Breast epithelium (tissue), 4 donors: ENCODE results near the gene DNAAF8. TPM values are rescaled to one million over a fixed set of nuclear protein-coding genes. Genes with fewer than 3 reads are reported as not detected.
"Not testable (repeated sequence)": the region's sequence is repeated elsewhere in the genome, so short reads cannot be mapped to it uniquely, and the experiment has no call there.

Experiments used
- DNase-seq, 2 donors: peaks; one replicate each; pipeline ENCODE4 v3.0.0-alpha.2; 2019; ENCODE audit warnings: low spot score in 2 of 2
- H3K27ac ChIP-seq, 2 donors: fragments of 200-600 bp; sonication (generic) in 1 of 2; one replicate each; pipeline ENCODE4 v1.5.1; 2016 to 2019; ENCODE audit warnings: mild to moderate bottlenecking in 1 of 2
- H3K27me3 ChIP-seq, 2 donors: fragments of 200-600 bp; sonication (generic) in 1 of 2; one replicate each; pipeline versions ENCODE4 v1.5.1 to v1.6.0; 2017 to 2019; ENCODE audit warnings: control low read depth in 1 of 2, mild to moderate bottlenecking in 1 of 2
- H3K36me3 ChIP-seq: fragments of 200-600 bp; one replicate; pipeline ENCODE4 v1.5.1; 2019
- H3K4me1 ChIP-seq, 2 donors: fragments of 200-600 bp; sonication (generic); one replicate each; pipeline ENCODE4 v1.5.1; 2016 to 2019; ENCODE audit warnings: control low read depth in 1 of 2
- H3K4me3 ChIP-seq, 3 donors: fragments of 200-600 bp; sonication (generic); 1 replicate in 2 of 3; 2 replicates in 1 of 3; pipeline ENCODE4 v1.5.1; 2016 to 2019; ENCODE audit warnings: mild to moderate bottlenecking in 3 of 3, moderate library complexity in 2 of 3
- H3K9me3 ChIP-seq, 2 donors: fragments of 200-600 bp; sonication (generic) in 1 of 2; one replicate each; pipeline ENCODE4 v1.5.1; 2016 to 2019; ENCODE audit warnings: control low read depth in 1 of 2
- CTCF ChIP-seq, 3 donors: fragments of 450-650 bp; IDR thresholded peaks; one replicate each; pipeline ENCODE4 v1.5.1; 2016 to 2017; ENCODE audit warnings: antibody characterized with exemption in 3 of 3, mild to moderate bottlenecking in 3 of 3, moderate library complexity in 3 of 3
- POLR2A ChIP-seq: fragments of 450-650 bp; IDR thresholded peaks from one replicate; pipeline ENCODE4 v1.6.1; 2016; ENCODE audit warnings: antibody characterized with exemption, mild to moderate bottlenecking, moderate library complexity
- POLR2AphosphoS5 ChIP-seq, 3 donors: sonication (generic); formaldehyde crosslinking; IDR thresholded peaks; one replicate each; pipeline ENCODE4 v1.6.1; 2017; ENCODE audit warnings: antibody characterized with exemption in 3 of 3
- intact Hi-C: fragments of 100-400 bp; cut with DNase I; formaldehyde crosslinking; loops from one replicate; pipeline ENCODE4 v1.15.1; 2023; ENCODE audit warnings: low total_unique reads
- total RNA-seq, 3 donors: library from RNA; depleted of rRNA; stranded (reverse); fragments of >200 nt; gene quantifications; one replicate each; pipeline ENCODE4 v1.1.0, GENCODE V29; 2016

Gene DNAAF8
- total RNA-seq, 3 donors from 2014 or later = 1.3 to 2.3 (median 1.8) TPM

GRCh38 chr16:4778050-4778392, 43.7 kb downstream of the DNAAF8 start:
- H3K27ac ChIP-seq = no peak overlapping the region
- TF ChIP-seq POLR2A (no peak), CTCF (IDR thresholded peaks at IDR 0.05) (no peak), POLR2AphosphoS5 (IDR thresholded peaks at IDR 0.05) (no peak)
- no peaks in the 10 kb centered on the region for H3K4me1 ChIP-seq
- intact Hi-C loops = no loop called here
- no peak overlapping the region for H3K4me3 ChIP-seq
- H3K36me3 ChIP-seq = no peaks in the 10 kb centered on the region
- no peaks in the 10 kb centered on the region for H3K9me3 ChIP-seq
- no peak for DNase-seq
- H3K27me3 ChIP-seq = no peaks in the 10 kb centered on the region

- H3K4me3 ChIP-seq = no peak overlapping the region
- intact Hi-C loops = no loop called here
- TF ChIP-seq CTCF (IDR thresholded peaks at IDR 0.05) (no peak), POLR2A (no peak), POLR2AphosphoS5 (IDR thresholded peaks at IDR 0.05) (no peak)
- no peak overlapping the region for H3K27ac ChIP-seq
- no peaks in the 10 kb centered on the region for H3K9me3 ChIP-seq
- no peaks in the 10 kb centered on the region for H3K27me3 ChIP-seq
- no peaks in the 10 kb centered on the region for H3K36me3 ChIP-seq
- no peaks in the 10 kb centered on the region for H3K4me1 ChIP-seq
- no peak for DNase-seq
Measured at GRCh38 chr16:4780235-4780634, 45.9 kb downstream of the DNAAF8 start.

GRCh38 chr16:4783251-4783950, 49.1 kb downstream of the DNAAF8 start:
- no peak overlapping the region for H3K4me3 ChIP-seq
- no peak overlapping the region for H3K27ac ChIP-seq
- H3K9me3 ChIP-seq = no peaks in the 10 kb centered on the region
- intact Hi-C loops = no loop called here
- DNase-seq = no peak
- H3K36me3 ChIP-seq = no peaks in the 10 kb centered on the region
- TF ChIP-seq POLR2A = no peak
- TF ChIP-seq POLR2AphosphoS5 (IDR thresholded peaks at IDR 0.05) = no peak
- no peak for TF ChIP-seq CTCF (IDR thresholded peaks at IDR 0.05)
- no peaks in the 10 kb centered on the region for H3K27me3 ChIP-seq
- H3K4me1 ChIP-seq = no peaks in the 10 kb centered on the region

GRCh38 chr16:4783951-4784336, 49.6 kb downstream of the DNAAF8 start:
- no peaks in the 10 kb centered on the region for H3K9me3 ChIP-seq
- H3K27ac ChIP-seq = no peak overlapping the region
- no peaks in the 10 kb centered on the region for H3K36me3 ChIP-seq
- intact Hi-C loops = no loop called here
- no peak for DNase-seq
- H3K4me1 ChIP-seq = no peaks in the 10 kb centered on the region
- H3K4me3 ChIP-seq = no peak overlapping the region
- TF ChIP-seq CTCF (IDR thresholded peaks at IDR 0.05) (no peak), POLR2A (no peak), POLR2AphosphoS5 (IDR thresholded peaks at IDR 0.05) (no peak)
- H3K27me3 ChIP-seq = no peaks in the 10 kb centered on the region

GRCh38 chr16:4784444-4784987, 50.2 kb downstream of the DNAAF8 start:
- H3K4me1 ChIP-seq, H3K9me3 ChIP-seq, H3K27ac ChIP-seq, H3K27me3 ChIP-seq, DNase-seq, intact Hi-C loops, H3K4me3 ChIP-seq, H3K36me3 ChIP-seq: not testable (repeated sequence)
